GM12892 (cell line): ENCODE measurements around the gene KRTAP5-6.

ENCODE experiments used
- POLR2A ChIP-seq: IDR thresholded peaks from 2 replicates; pipeline ENCODE4 v1.6.1; 2011; ENCODE audit warnings: low read depth, low read length, control low read depth
- POLR2AphosphoS5 ChIP-seq: IDR thresholded peaks from 2 replicates; pipeline ENCODE4 v1.6.1; 2011; ENCODE audit warnings: low read depth, low read length, control low read depth

GRCh38 chr11:1699771-1700170 is 2.8 kb downstream of the KRTAP5-6 start:
- TF ChIP-seq POLR2AphosphoS5 (no peak), POLR2A (no peak)
